ENCODE results near the gene MEGF11. TPM values are rescaled to one million over a fixed set of nuclear protein-coding genes. Genes with fewer than 3 reads are reported as not detected.

Gene MEGF11
- total RNA-seq, 1 experiment from 2014 or later: 0.09 TPM

DNA sequence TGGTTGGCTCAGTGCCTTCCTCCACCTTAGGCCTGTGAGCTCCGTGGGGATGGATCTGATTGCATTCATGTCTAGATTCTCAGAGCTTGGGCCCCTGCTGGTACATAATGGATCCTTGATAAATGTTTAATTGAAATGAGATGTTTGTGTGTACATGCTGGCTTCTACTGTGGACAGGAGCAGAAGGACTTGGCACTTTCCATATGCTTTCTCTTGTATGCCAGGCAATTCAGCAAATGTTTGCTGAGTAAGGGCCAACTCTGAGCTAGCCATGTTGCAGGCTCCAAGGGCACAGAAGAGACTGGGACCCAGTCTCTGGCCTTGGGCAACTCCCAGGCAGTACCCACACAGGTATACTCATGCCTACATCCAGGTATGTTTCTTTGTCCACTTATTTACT, 317.3 kb downstream of the MEGF11 start:
- Mint-ChIP-seq H3K4me3 (ENCODE audit: unreplicated experiment) (no peak overlapping the region), H3K9me3 (ENCODE audit: unreplicated experiment) (no peaks in the 10 kb centered on the region), H3K27ac (ENCODE audit: low read depth, unreplicated experiment) (no peak overlapping the region), H3K4me1 (ENCODE audit: insufficient read depth, unreplicated experiment) (peaks cover 16% of the 10 kb centered on the region), H3K36me3 (ENCODE audit: insufficient read depth, unreplicated experiment) (no peaks in the 10 kb centered on the region), H3K27me3 (ENCODE audit: insufficient read depth, unreplicated experiment) (no peaks in the 10 kb centered on the region)
- CTCF ChIA-PET: interaction anchor here (1.3 kb wide), 1 partner anchor 20 kb away, joined by 3 read pairs; no protein-coding TSS in a partner anchor
- no TSS peak for BruUV-seq (replicated peaks)
- TF ChIP-seq, protein P1, sequence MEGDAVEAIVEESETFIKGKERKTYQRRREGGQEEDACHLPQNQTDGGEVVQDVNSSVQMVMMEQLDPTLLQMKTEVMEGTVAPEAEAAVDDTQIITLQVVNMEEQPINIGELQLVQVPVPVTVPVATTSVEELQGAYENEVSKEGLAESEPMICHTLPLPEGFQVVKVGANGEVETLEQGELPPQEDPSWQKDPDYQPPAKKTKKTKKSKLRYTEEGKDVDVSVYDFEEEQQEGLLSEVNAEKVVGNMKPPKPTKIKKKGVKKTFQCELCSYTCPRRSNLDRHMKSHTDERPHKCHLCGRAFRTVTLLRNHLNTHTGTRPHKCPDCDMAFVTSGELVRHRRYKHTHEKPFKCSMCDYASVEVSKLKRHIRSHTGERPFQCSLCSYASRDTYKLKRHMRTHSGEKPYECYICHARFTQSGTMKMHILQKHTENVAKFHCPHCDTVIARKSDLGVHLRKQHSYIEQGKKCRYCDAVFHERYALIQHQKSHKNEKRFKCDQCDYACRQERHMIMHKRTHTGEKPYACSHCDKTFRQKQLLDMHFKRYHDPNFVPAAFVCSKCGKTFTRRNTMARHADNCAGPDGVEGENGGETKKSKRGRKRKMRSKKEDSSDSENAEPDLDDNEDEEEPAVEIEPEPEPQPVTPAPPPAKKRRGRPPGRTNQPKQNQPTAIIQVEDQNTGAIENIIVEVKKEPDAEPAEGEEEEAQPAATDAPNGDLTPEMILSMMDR (IDR thresholded peaks at IDR 0.05; ENCODE audit: unreplicated experiment): no peak
- intact Hi-C loops (cut with micrococcal nuclease): no loop called here
- no peak for DNase-seq (ENCODE audit: unreplicated experiment)
- POLR2A ChIA-PET: interaction anchor here (0.6 kb wide), 1 partner anchor 205 kb away, joined by 5 read pairs; no protein-coding TSS in a partner anchor

DNA sequence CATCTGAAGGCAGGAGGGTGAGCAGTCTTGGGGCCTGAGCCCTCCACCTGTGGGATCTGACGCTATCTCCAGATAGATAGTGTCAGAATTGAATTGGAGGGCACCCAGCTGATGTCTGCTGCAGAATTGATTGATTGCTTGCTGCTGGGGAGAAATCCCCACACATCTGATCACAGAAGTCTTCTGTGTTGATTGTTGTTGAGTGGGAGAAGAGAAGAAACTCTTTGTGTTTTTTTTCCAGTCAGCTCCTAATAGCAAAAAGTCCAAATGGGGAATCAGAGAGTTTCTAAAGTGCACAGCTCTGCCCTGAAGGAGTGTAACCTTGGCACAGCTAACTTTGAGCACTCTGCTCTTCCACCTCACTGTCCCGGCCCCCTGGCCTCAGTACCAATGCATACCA, 318.2 kb downstream of the MEGF11 start:
- ChIA-PET POLR2A (no interaction called here), CTCF (interaction anchor here (1.3 kb wide), 1 partner anchor 19 kb away, joined by 3 read pairs; no protein-coding TSS in a partner anchor)
- peaks cover 9% of the 10 kb centered on the region for H3K4me1 Mint-ChIP-seq (ENCODE audit: insufficient read depth, unreplicated experiment)
- no peaks in the 10 kb centered on the region for H3K27me3 Mint-ChIP-seq (ENCODE audit: insufficient read depth, unreplicated experiment)
- no TSS peak for BruUV-seq (replicated peaks)
- no peak overlapping the region for H3K27ac Mint-ChIP-seq (ENCODE audit: low read depth, unreplicated experiment)
- intact Hi-C loops (cut with micrococcal nuclease): no loop called here
- H3K4me3 Mint-ChIP-seq (ENCODE audit: unreplicated experiment): no peak overlapping the region
- H3K36me3 Mint-ChIP-seq (ENCODE audit: insufficient read depth, unreplicated experiment): no peaks in the 10 kb centered on the region
- no peak for DNase-seq (ENCODE audit: unreplicated experiment)
- TF ChIP-seq, protein P1 (IDR thresholded peaks at IDR 0.05; ENCODE audit: unreplicated experiment): no peak
- H3K9me3 Mint-ChIP-seq (ENCODE audit: unreplicated experiment): no peaks in the 10 kb centered on the region

DNA sequence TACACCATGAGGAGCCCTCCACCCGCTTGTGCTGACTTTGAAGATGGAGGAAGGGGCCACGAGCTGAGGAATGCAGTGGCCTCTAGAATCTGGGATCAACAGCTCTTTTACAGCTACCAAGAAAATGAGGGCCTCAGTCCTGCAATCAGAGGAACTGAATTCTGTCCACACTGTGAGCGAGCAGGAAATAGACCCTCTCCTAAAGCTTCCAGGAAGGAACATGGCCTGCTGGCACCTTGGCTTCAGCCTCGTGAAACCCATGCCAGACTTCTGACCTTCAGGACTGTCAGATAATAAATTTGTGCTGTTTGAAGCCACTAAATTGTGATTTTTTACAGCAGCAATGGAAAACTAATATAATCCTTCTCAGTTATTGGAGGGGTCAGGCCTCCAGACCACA, 322.3 kb downstream of the MEGF11 start:
- no TSS peak for BruUV-seq (replicated peaks)
- no peak overlapping the region for H3K4me3 Mint-ChIP-seq (ENCODE audit: unreplicated experiment)
- no peaks in the 10 kb centered on the region for H3K9me3 Mint-ChIP-seq (ENCODE audit: unreplicated experiment)
- no peak overlapping the region for H3K27ac Mint-ChIP-seq (ENCODE audit: low read depth, unreplicated experiment)
- H3K36me3 Mint-ChIP-seq (ENCODE audit: insufficient read depth, unreplicated experiment): no peaks in the 10 kb centered on the region
- H3K27me3 Mint-ChIP-seq (ENCODE audit: insufficient read depth, unreplicated experiment): no peaks in the 10 kb centered on the region
- CTCF ChIA-PET: interaction anchor here (0.6 to 1.2 kb wide), 2 partner anchors 9 to 352 kb away, joined by 3 read pairs; no protein-coding TSS in a partner anchor
- POLR2A ChIA-PET: interaction anchor here (0.6 kb wide), 1 partner anchor 357 kb away, joined by 3 read pairs; no protein-coding TSS in a partner anchor
- intact Hi-C loops (cut with micrococcal nuclease): no loop called here
- no peak for DNase-seq (ENCODE audit: unreplicated experiment)
- TF ChIP-seq, protein P1 (IDR thresholded peaks at IDR 0.05; ENCODE audit: unreplicated experiment): no peak
- H3K4me1 Mint-ChIP-seq (ENCODE audit: insufficient read depth, unreplicated experiment): no peaks in the 10 kb centered on the region

DNA sequence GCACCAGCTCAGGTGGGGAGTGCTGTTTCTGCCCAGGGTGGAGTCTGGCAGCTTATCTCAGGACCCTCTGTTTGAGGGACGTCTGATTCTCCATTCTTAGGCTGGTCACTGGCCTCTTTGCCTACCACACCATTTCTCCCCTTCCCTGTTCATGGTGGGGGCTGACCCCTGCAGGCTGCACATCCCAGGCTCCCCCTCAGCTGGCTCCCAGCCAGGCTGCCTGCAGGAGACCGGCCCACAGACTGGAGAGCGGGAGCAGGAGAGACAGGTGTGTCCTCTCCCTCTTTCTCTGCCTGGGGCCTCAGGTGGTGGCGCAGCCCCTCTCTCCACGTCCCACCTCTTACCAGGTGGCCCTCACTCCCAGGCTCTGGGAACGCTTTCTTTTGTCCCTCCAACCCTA, 323.4 kb downstream of the MEGF11 start:
- no peak for DNase-seq (ENCODE audit: unreplicated experiment)
- H3K4me3 Mint-ChIP-seq (ENCODE audit: unreplicated experiment): no peak overlapping the region
- BruUV-seq (replicated peaks): no TSS peak
- ChIA-PET CTCF (interaction anchor here (0.7 to 1.5 kb wide), 2 partner anchors 13 to 280 kb away, joined by 3 read pairs; no protein-coding TSS in a partner anchor), POLR2A (no interaction called here)
- no peaks in the 10 kb centered on the region for H3K4me1 Mint-ChIP-seq (ENCODE audit: insufficient read depth, unreplicated experiment)
- intact Hi-C loops (cut with micrococcal nuclease): no loop called here
- H3K36me3 Mint-ChIP-seq (ENCODE audit: insufficient read depth, unreplicated experiment): no peaks in the 10 kb centered on the region
- H3K9me3 Mint-ChIP-seq (ENCODE audit: unreplicated experiment): no peaks in the 10 kb centered on the region
- TF ChIP-seq, protein P1 (IDR thresholded peaks at IDR 0.05; ENCODE audit: unreplicated experiment): no peak
- no peaks in the 10 kb centered on the region for H3K27me3 Mint-ChIP-seq (ENCODE audit: insufficient read depth, unreplicated experiment)
- no peak overlapping the region for H3K27ac Mint-ChIP-seq (ENCODE audit: low read depth, unreplicated experiment)
